ENCODE measurements around the gene ACP2.

ACP2 gene

DNA sequence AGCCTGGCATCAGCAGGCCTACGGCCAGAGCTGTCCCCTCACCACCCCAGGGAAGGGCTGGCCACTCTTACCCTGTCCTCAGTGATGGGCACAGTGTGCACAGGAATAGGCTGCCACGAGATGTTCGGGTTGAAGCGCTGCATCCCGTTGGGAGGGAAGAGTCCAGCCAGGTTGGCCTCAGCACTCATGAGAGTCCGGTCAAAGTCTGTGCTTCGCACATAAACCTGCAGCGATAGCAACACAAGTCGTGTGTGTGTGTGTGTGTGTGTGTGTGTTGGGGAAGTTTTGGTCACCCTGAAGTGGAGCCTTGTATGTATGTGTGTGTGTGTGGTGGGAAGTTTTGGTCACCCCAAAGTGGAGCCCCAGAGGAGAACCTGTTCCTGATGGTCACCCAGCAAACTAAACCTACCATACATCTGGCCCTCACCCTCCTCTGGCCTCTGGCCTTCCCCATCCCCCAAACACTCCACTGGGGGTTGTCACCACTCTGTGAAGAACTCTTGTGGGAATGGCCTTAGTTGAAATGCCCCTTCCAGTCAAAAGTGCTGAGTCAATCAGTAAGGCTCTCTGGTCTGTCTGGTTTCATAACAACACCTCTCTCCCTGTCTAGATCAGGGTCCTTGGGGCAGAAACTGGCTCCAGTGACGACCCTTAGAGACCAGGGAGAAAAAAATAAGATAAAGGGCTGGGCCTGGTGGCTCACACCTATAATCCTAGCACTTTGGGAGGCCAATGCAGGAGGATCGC is 2.8 kb downstream of the ACP2 start:
- DNase-seq (ENCODE audit: low spot score): no peak
- no peak for TF ChIP-seq CTCF (IDR thresholded peaks at IDR 0.05; ENCODE audit: borderline replicate concordance, control extremely low read depth, extremely low read depth, insufficient read depth, missing control alignments)
- in situ Hi-C loops (cut with MboI; ENCODE audit: low sequenced_read_pairs, unreplicated experiment): no loop called here

DNA sequence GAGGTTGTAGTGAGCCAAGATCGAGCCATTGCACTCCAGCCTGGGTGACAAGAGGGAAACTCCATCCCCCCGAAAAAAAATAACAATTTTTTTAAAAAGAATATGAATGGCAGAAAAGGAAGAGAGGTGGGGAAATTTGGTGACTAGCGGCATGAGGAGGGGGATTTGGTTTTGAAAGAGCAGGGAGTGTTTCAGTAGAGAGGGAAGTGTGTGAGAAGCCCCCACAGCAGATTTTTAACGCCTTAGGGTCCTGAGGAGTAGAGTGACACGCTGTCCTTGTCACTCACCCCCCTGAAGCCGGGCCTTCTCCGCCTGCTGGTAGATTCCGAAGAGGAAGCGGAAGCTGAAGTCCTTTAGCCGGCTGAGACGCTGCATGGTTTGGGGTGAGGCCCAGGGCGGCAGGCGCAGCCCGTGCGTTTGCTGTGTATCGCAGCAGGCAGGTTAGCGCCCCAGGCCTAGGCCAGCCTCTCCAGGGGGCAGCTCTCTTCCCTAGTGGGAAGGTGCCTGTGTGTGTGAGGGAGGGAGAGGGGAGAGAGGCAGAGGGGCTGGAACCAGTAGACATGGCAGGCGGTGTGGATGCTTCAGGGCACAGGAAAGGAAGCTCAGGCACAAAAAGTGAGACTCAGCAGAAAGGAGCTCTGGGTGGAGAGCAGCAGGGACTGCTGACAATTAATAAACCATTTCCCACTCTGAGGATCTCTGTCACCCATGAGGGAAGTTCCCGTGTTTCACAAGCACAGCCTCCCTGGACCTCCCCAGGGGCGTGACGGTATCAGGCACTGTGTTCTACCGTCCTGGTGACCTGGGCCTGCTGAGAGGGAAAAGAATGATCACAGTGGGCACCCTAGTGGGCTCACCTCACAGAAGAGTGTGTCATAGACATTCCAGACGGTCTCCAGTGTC is 3.9 kb downstream of the ACP2 start:
- no peak for TF ChIP-seq CTCF (IDR thresholded peaks at IDR 0.05; ENCODE audit: borderline replicate concordance, control extremely low read depth, extremely low read depth, insufficient read depth, missing control alignments)
- DNase-seq (ENCODE audit: low spot score): no peak
- in situ Hi-C loops (cut with MboI; ENCODE audit: low sequenced_read_pairs, unreplicated experiment): no loop called here

DNA sequence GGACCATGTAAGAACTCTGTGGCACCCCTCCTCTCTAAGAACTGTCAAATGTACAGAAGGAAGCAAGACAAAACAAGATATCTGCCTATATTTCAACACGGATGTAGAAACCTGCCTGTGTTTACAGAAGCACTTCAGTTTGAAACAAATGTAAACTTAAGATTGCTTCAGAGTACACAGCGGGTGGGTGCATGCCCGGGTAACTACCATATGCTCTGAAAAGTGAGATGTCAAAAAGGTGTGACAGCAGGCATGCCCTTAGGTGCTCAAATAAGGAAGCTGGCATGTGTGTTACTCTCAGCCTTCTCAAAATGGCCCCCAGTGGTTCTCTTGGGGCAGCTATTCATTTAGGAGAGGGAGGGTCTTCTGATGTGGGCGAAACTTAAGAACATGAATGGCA is 5.2 kb downstream of the ACP2 start:
- in situ Hi-C loops (cut with MboI; ENCODE audit: low sequenced_read_pairs, unreplicated experiment): no loop called here
- DNase-seq (ENCODE audit: low spot score): no peak
- TF ChIP-seq CTCF (IDR thresholded peaks at IDR 0.05; ENCODE audit: borderline replicate concordance, control extremely low read depth, extremely low read depth, insufficient read depth, missing control alignments): no peak

DNA sequence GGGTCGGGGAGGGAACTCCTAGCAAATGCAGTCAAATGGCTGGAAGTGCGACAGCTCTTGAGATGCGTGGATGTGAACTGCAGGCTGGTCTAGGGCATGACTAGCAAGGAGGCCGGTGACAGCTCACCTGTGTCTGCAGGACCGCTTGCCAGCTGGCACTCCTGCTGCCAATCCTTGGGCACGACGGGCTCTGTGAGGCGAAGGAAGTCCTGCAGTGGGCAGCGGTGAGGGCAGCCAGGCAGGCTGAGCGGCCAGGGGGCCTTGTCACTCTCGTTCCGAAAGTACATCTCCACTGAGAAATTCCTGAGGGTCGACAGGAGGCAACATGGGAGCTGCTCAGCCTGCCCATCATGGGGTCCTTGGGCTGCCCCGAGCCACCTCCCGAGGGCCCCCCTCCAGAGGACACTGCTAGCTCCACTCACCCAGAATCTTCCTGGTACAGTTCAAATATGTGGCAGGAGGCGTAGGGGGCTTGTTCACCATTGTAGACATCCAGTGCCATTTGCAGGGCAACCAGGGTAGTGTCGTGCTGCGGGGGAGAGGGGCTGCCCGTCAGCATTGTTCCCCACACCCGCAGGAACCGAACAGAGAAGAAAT is 5.9 kb downstream of the ACP2 start:
- no peak for DNase-seq (ENCODE audit: low spot score)
- in situ Hi-C loops (cut with MboI; ENCODE audit: low sequenced_read_pairs, unreplicated experiment): no loop called here
- no peak for TF ChIP-seq CTCF (IDR thresholded peaks at IDR 0.05; ENCODE audit: borderline replicate concordance, control extremely low read depth, extremely low read depth, insufficient read depth, missing control alignments)

GRCh38 chr11:47241841-47242301 is 6.7 kb downstream of the ACP2 start:
- in situ Hi-C loops (cut with MboI; ENCODE audit: low sequenced_read_pairs, unreplicated experiment): no loop called here
- no peak for DNase-seq (ENCODE audit: low spot score)

More at GRCh38 chr11:47241841-47242301, 6.7 kb downstream of the ACP2 start:
- TF ChIP-seq CTCF (IDR thresholded peaks at IDR 0.05; ENCODE audit: borderline replicate concordance, control extremely low read depth, extremely low read depth, insufficient read depth, missing control alignments): no peak

Measured in GM13976 (cell line).